Heart left ventricle (tissue), 13 donors: ENCODE measurements around the gene MOK.

ENCODE experiments used
- POLR2A ChIP-seq, 2 donors: fragments of 450-650 bp; IDR thresholded peaks; one replicate each; pipeline ENCODE4 v1.6.1; 2017; ENCODE audit warnings: antibody characterized with exemption in 2 of 2, mild to moderate bottlenecking in 2 of 2, moderate library complexity in 2 of 2
- TF ChIP-seq, protein P1 (sequence below), 12 donors: fragments of 200-600 bp; sonication (generic) in 4 of 12; IDR thresholded peaks; one replicate each; pipeline versions ENCODE4 v1.5.0 to v1.8.0; 2018 to 2022; ENCODE audit warnings: antibody characterized with exemption in 12 of 12, mild to moderate bottlenecking in 5 of 12
- donor health status: ischemic (EF 13 %, LVEDD 7.1; RV severe dilation, severe dysfunction).
- donor health status: DM: no; HTN: yes; CAD: no.
- donor health status: DM: no; HTN: no; CAD: no.
- donor health status: ischemic (EF 25% LVEDD 6.9; RV normal size, moderate dysfunction).
- donor health status: ischemic (EF 25% LVEDD 5.7; RV mildly dilated, moderate dysfunction).
- donor health status: ischemic (EF 35%, LVEDD 5.7; RV mildly dilated, moderate dysfunction).
- donor health status: nonischemic (EF 11% LVEDD 7.7; RV severe dilation, severe dysfunction).
- donor health status: DM: yes; HTN: yes; CAD: no.
- donor health status: PGD.
- donor health status: ischemic (EF 29% LVEDD 5.4; RV normal size, mild dysfunction).
- donor health status: nonischemic (EF 23%, LVEDD 6.1; RV moderate dilation, normal function).

DNA sequence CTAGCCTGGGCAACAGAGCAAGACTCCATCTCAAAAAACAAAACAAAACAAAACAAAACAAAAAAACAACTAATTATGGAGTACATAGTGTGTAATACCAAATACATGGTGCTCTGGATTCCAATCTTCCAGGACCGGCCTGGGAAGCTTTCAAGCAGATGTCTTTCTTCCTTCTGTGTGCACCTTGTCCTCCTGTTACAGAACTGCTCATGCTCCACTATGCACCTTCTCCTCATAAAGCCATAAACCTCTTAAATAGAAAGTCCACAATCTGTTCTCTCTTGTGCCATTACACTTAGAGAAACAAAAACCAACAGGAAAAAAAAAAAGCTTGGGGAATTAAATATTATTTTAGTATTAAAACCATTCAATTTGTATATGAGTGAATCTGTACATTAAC lies 12.5 kb downstream of the MOK start:
- no peak for TF ChIP-seq POLR2A (IDR thresholded peaks at IDR 0.05)
- TF ChIP-seq, protein P1, sequence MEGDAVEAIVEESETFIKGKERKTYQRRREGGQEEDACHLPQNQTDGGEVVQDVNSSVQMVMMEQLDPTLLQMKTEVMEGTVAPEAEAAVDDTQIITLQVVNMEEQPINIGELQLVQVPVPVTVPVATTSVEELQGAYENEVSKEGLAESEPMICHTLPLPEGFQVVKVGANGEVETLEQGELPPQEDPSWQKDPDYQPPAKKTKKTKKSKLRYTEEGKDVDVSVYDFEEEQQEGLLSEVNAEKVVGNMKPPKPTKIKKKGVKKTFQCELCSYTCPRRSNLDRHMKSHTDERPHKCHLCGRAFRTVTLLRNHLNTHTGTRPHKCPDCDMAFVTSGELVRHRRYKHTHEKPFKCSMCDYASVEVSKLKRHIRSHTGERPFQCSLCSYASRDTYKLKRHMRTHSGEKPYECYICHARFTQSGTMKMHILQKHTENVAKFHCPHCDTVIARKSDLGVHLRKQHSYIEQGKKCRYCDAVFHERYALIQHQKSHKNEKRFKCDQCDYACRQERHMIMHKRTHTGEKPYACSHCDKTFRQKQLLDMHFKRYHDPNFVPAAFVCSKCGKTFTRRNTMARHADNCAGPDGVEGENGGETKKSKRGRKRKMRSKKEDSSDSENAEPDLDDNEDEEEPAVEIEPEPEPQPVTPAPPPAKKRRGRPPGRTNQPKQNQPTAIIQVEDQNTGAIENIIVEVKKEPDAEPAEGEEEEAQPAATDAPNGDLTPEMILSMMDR (IDR thresholded peaks at IDR 0.05) = no peak
